KMS-11 (cell line): ENCODE measurements around the gene KMT2A.
A peak's percentile ranks its signal among the peaks of the same experiment; 100 is the strongest.

Experiments
- H2AFZ ChIP-seq: fragments of 200-600 bp; sonication (generic); 2 replicates; pipeline ENCODE4 v1.6.1; 2016; ENCODE audit warnings: antibody characterized with exemption, mixed run types, low read depth
- H3K27ac ChIP-seq: fragments of 200-600 bp; sonication (generic); 2 replicates; pipeline ENCODE4 v1.6.1; 2016; ENCODE audit warnings: mild to moderate bottlenecking, mixed run types
- H3K27me3 ChIP-seq: fragments of 200-600 bp; sonication (generic); 2 replicates; pipeline ENCODE4 v1.6.1; 2017; ENCODE audit warnings: mild to moderate bottlenecking, low read depth, mixed run types, moderate library complexity; ENCODE audit not compliant: insufficient read depth
- H3K36me3 ChIP-seq: fragments of 200-600 bp; sonication (generic); 2 replicates; pipeline ENCODE4 v1.6.1; 2017; ENCODE audit warnings: mild to moderate bottlenecking, mixed run types; ENCODE audit not compliant: insufficient read depth
- H3K4me1 ChIP-seq: fragments of 200-600 bp; sonication (generic); 2 replicates; pipeline ENCODE4 v1.6.1; 2016; ENCODE audit warnings: mild to moderate bottlenecking, low read depth, mixed run types; ENCODE audit not compliant: poor library complexity, severe bottlenecking
- H3K4me2 ChIP-seq: fragments of 200-600 bp; sonication (generic); 2 replicates; pipeline ENCODE4 v1.7.0; 2016; ENCODE audit warnings: mild to moderate bottlenecking, mixed run types
- H3K4me3 ChIP-seq: fragments of 200-600 bp; sonication (generic); IDR thresholded peaks from 2 replicates; pipeline ENCODE4 v1.6.1; 2017; ENCODE audit warnings: low read depth, low read length, mixed read lengths; ENCODE audit not compliant: insufficient read depth
- H3K79me2 ChIP-seq: fragments of 200-600 bp; sonication (generic); 2 replicates; pipeline ENCODE4 v1.6.1; 2016; ENCODE audit warnings: low read depth, mixed run types; ENCODE audit not compliant: insufficient read depth
- H3K9ac ChIP-seq: fragments of 200-600 bp; sonication (generic); 2 replicates; pipeline ENCODE4 v1.6.1; 2016; ENCODE audit warnings: mild to moderate bottlenecking, mixed run types
- H4K20me1 ChIP-seq: fragments of 200-600 bp; sonication (generic); 2 replicates; pipeline ENCODE4 v1.6.1; 2016; ENCODE audit warnings: mild to moderate bottlenecking, mixed run types; ENCODE audit not compliant: insufficient read depth
- CTCF ChIP-seq: fragments of 200-600 bp; sonication (generic); conservative IDR thresholded peaks from 2 replicates; pipeline ENCODE4 v1.6.1; 2017; ENCODE audit warnings: low read depth, mild to moderate bottlenecking, antibody characterized with exemption, low read length, moderate library complexity, mixed read lengths

The KMT2A gene

GRCh38 chr11:118435893-118436624, at the start of gene KMT2A:
KMT2A (plus strand) TSS chr11:118436492; CDS start chr11:118436513, 21 bp downstream.
- peaks cover 43% of the 10 kb centered on the region for H3K79me2 ChIP-seq
- no peak for TF ChIP-seq CTCF
- H3K36me3 ChIP-seq = no peaks in the 10 kb centered on the region
- peaks cover 26% of the 10 kb centered on the region for H3K4me1 ChIP-seq
- H3K27me3 ChIP-seq = no peaks in the 10 kb centered on the region
- H4K20me1 ChIP-seq = peaks cover 11% of the 10 kb centered on the region
- H3K4me3 ChIP-seq = no peak within 1 kb of the TSS
- H3K27ac ChIP-seq = peak within 1 kb of the TSS; percentile 61
- peak within 1 kb of the TSS; percentile 90 for H3K4me2 ChIP-seq
- peak within 1 kb of the TSS; percentile 56; the same call in 1 of the 2 replicates for H3K9ac ChIP-seq
- peak within 1 kb of the TSS; percentile 84 for H2AFZ ChIP-seq

GRCh38 chr11:118396097-118396501, 40.2 kb upstream of the KMT2A start:
- Histone ChIP-seq H3K9ac (no peak overlapping the region), H2AFZ (no peak overlapping the region), H3K4me1 (peaks cover 39% of the 10 kb centered on the region), H3K27ac (no peak overlapping the region), H3K36me3 (no peaks in the 10 kb centered on the region; the same call in 1 of the 2 replicates), H3K79me2 (no peaks in the 10 kb centered on the region), H4K20me1 (no peaks in the 10 kb centered on the region), H3K27me3 (no peaks in the 10 kb centered on the region), H3K4me3 (no peak overlapping the region), H3K4me2 (peak overlapping the region; percentile 25; the same call in 1 of the 2 replicates)
- TF ChIP-seq CTCF = no peak

- Histone ChIP-seq H2AFZ (no peak overlapping the region), H3K79me2 (peaks cover 11% of the 10 kb centered on the region), H3K27ac (no peak overlapping the region), H3K36me3 (no peaks in the 10 kb centered on the region), H3K4me3 (no peak overlapping the region), H4K20me1 (no peaks in the 10 kb centered on the region), H3K4me1 (peaks cover 41% of the 10 kb centered on the region), H3K27me3 (no peaks in the 10 kb centered on the region), H3K4me2 (no peak overlapping the region), H3K9ac (no peak overlapping the region)
- no peak for TF ChIP-seq CTCF
Measured at GRCh38 chr11:118397448-118397847, 38.8 kb upstream of the KMT2A start.

GRCh38 chr11:118398791-118399559, 37.3 kb upstream of the KMT2A start:
- H2AFZ ChIP-seq = no peak overlapping the region
- no peak for TF ChIP-seq CTCF
- H3K4me3 ChIP-seq = no peak overlapping the region
- no peak overlapping the region for H3K4me2 ChIP-seq
- H3K79me2 ChIP-seq = peaks cover 26% of the 10 kb centered on the region
- no peaks in the 10 kb centered on the region for H3K36me3 ChIP-seq
- no peak overlapping the region for H3K27ac ChIP-seq
- no peaks in the 10 kb centered on the region for H4K20me1 ChIP-seq
- no peaks in the 10 kb centered on the region for H3K27me3 ChIP-seq
- peaks cover 56% of the 10 kb centered on the region for H3K4me1 ChIP-seq
- H3K9ac ChIP-seq = no peak overlapping the region
